Activated CD4-positive, alpha-beta T cell treated with anti-CD3 and anti-CD28 coated beads, Interleukin-2, Interleukin-6, amounts not matched to agents 100 ng/mL and 50 ng/mL, durations not matched to agents 16 hours and 8 hours (primary cell): ENCODE data around the gene CFTR.
"Not testable (repeated sequence)": the region's sequence is repeated elsewhere in the genome, so short reads cannot be mapped to it uniquely, and the experiment has no call there.

ENCODE experiments used
- DNase-seq: peaks from one replicate; pipeline ENCODE4 v3.0.0-alpha.2; 2020

The CFTR gene

DNA sequence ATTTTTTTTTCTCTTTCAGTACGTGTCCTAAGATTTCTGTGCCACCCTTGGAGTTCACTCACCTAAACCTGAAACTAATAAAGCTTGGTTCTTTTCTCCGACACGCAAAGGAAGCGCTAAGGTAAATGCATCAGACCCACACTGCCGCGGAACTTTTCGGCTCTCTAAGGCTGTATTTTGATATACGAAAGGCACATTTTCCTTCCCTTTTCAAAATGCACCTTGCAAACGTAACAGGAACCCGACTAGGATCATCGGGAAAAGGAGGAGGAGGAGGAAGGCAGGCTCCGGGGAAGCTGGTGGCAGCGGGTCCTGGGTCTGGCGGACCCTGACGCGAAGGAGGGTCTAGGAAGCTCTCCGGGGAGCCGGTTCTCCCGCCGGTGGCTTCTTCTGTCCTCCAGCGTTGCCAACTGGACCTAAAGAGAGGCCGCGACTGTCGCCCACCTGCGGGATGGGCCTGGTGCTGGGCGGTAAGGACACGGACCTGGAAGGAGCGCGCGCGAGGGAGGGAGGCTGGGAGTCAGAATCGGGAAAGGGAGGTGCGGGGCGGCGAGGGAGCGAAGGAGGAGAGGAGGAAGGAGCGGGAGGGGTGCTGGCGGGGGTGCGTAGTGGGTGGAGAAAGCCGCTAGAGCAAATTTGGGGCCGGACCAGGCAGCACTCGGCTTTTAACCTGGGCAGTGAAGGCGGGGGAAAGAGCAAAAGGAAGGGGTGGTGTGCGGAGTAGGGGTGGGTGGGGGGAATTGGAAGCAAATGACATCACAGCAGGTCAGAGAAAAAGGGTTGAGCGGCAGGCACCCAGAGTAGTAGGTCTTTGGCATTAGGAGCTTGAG lies at the start of gene CFTR:
Gene CFTR, plus strand, starts transcription at position 801 of the 830 bp plus-strand sequence. CDS start 70 bp downstream, outside the sequence.
- no peak for DNase-seq

DNA sequence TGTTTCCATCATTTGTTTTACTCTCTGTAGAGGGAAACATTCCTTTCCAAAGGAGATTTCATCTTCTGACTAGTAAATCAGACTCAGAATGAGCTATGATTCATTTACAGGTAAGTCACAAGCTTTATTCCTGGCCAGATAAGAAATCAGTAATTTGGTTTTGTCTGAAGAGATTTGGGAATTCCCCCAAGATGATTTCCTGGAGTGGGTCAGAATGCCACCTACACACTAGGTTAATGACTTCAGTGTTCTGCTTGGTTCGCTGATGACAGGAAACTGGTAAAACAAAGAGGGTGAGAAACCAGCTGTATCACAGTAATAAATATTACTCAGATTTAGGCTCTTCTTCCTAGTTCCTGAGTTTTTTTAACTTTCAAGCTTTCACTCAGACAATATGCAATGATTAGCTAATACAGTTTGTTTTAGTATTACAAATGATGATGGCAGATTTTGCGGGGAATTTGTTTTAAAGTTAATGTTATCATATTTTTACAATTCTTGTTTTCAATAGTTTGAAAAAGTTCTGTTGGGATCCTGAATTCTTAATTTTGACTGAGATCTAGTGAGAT lies 44.3 kb upstream of the CFTR start:
- DNase-seq, result peak; percentile 60

DNA sequence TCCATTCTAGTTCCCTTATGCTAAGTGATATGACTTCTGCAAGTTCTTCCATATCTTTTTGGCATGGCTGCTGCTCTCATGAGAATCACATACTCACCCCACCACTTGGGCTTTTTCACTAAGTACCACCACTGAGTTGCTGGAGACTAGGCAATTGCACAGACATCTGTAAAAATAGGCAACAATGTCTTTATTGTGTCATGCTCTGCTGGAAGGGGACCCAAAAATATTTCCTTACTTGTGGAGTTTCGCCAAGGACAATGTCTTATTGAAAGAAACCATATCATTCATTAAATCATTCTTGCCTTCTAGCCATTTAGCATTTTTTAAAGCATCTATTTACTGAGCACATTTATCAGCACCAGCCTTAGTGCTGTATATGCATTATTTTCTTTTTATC lies 35.2 kb upstream of the CFTR start:
- DNase-seq, result no peak

GRCh38 chr7:117445206-117445605 lies 34.6 kb upstream of the CFTR start:
- no peak for DNase-seq

DNA sequence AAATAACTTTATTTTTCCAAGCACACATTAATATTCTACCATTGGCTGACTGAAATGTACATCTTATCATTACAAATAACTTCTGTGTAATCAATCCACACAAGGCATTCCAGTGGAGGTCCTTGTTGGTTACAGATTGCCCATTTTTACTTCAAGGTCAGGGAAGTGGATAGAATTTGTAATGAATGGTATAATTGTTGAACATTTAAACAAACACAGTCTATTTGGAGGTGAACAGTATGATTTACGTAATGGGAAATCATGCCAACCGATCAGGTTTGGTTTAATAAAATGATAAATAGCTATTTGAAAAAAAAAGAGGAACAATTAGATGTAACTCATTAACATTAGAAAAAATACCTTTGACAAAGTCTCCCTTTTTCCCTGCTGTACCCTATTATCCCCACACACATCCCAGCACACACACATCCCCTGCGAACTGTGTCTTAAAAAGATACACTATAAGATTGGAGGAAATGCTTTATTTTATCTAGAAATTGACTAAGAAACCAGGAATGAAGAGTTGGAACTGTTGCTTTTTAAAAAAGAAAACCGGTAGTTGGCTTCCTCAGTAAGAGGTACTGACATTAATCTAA lies 33.5 kb upstream of the CFTR start:
- no peak for DNase-seq

- no peak for DNase-seq
These were observed 31.2 kb upstream of the CFTR start for GRCh38 chr7:117448655-117449054.

GRCh38 chr7:117458977-117459583 lies 20.7 kb upstream of the CFTR start:
- DNase-seq, result peak; percentile 13

GRCh38 chr7:117459735-117460134 lies 20.1 kb upstream of the CFTR start:
- DNase-seq, result no peak

DNA sequence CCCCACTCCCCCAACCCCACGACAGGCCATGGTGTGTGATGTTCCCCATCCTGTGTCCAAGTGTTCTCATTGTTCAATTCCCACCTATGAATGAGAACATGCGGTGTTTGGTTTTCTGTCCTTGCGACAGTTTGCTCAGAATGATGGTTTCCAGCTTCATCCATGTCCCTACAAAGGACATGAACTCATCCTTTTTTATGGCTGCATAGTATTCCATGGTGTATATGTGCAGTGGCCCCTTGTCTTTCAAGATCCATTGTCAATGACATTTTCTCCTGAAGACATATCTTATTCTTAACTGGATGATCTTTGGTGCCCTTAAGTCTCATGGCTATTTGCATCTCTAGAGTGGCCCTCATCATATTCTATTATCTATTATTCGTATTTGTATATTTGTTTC lies 19.0 kb upstream of the CFTR start:
- not testable (repeated sequence) for DNase-seq

DNA sequence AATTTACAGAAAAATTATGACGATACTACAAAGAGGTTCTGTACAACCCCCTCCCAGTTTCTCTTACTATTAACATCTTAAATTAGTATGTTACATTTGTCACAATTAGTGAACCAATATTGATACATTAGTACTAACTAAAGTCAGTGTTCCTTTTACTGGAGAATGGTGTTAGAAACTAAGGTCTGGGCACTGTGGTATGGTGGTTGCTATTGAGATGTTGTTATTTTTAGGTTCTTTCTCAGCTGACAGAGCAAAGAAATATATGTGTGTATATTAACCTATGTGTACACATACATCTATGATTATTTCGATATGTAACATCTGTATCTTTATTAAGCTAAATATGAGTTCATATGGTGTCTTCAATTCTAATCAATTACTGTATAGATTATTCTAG lies 11.7 kb upstream of the CFTR start:
- no peak for DNase-seq

DNA sequence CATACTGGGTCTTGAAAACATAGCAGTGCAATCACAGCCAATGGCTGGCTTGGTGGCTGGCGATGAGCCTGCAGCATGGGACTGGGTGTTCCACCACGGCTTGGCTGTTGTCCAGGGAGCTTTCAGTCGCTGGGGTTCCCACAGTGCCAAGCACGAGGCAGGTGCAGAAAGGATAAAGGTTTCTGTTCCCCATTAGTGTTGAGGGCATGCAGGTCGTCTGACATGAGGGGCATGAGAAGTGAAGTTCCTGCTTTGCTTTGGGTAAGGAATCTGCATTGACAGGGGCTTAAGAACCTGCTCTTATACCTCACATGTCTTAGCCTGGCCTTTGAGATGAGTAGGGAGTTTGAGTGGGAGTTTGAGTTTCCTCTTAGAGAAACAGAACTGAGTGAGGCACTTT lies 9.0 kb upstream of the CFTR start:
- no peak for DNase-seq

DNA sequence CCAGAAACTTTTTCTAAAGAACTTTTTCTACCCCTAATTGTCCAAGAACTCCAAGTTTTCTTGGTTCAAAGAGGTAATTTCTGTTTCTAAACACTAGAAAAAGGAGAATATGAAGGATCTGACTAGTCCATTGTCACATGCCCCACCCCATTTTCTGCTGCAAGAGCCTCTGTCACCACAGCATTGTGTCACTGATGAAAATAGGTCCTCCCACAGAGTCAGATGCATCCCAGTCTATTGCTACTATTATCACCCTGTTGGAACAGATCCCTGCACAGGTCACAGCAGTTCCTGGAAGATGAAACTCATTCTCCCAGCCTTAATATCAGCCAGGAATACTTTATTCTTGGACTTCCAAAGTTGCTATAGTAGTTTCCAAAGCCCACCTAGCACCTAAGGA lies 7.5 kb upstream of the CFTR start:
- DNase-seq, result no peak

DNA sequence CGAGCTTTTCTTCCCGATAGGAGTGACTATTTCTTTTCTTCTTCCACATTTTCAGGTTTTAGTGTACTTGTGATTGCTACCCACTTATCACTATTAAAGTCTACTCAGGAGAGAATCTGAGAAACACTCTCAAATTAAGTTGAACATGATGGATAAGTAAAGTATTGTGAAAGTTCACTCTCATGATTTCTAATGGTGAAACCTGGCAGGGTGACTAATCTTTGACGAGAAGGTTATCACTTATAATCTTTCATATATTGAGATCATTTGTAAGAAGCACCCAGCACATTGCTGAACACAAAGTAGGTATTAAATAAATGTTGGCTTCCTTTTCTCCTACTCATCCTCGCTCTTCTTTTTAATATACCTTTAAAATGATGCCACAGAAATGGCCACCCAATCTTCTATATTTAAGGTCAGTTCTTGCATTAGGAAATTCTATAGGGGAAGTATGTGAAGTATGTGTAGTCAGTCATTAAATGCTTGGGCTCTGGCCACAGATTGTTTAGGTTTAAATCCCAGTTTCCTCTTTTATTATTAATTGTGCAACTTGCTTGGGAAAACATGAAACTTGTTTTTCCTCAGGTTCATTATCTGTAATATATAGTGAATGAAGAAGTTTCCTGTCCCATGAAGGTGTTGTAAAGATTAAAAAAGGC lies 3.1 kb upstream of the CFTR start:
- DNase-seq, result no peak

GRCh38 chr7:117478836-117479224 lies 995 bp upstream of the CFTR start:
- no peak for DNase-seq

DNA sequence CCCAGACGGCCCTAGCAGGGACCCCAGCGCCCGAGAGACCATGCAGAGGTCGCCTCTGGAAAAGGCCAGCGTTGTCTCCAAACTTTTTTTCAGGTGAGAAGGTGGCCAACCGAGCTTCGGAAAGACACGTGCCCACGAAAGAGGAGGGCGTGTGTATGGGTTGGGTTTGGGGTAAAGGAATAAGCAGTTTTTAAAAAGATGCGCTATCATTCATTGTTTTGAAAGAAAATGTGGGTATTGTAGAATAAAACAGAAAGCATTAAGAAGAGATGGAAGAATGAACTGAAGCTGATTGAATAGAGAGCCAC lies 184 bp downstream of the CFTR start:
- no peak for DNase-seq

DNA sequence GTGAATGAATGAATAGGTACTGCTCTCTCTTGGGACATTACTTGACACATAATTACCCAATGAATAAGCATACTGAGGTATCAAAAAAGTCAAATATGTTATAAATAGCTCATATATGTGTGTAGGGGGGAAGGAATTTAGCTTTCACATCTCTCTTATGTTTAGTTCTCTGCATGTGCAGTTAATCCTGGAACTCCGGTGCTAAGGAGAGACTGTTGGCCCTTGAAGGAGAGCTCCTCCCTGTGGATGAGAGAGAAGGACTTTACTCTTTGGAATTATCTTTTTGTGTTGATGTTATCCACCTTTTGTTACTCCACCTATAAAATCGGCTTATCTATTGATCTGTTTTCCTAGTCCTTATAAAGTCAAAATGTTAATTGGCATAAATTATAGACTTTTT lies 1.2 kb downstream of the CFTR start:
- DNase-seq, result no peak

GRCh38 chr7:117485118-117485620 lies 5.3 kb downstream of the CFTR start:
- peak; percentile 27 for DNase-seq

GRCh38 chr7:117489016-117489415 lies 9.2 kb downstream of the CFTR start:
- DNase-seq, result no peak

DNA sequence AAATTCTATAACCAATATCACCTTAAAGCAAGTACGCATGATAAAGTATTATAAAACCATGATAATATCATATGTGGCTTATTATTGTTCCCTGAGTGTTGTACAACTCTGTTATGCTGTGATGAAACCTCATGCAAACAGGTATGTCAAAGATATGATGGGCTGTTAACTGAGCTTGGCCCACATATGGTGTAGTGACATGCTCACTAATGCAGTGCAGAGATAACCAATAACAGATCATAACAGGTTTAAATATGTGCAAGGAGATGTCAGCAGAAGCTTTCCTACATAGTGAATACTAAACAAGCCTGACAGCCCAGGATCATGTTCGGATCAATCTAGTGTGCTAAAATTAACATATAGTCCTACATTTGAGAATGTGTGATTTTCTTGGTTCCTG lies 9.6 kb downstream of the CFTR start:
- no peak for DNase-seq

DNA sequence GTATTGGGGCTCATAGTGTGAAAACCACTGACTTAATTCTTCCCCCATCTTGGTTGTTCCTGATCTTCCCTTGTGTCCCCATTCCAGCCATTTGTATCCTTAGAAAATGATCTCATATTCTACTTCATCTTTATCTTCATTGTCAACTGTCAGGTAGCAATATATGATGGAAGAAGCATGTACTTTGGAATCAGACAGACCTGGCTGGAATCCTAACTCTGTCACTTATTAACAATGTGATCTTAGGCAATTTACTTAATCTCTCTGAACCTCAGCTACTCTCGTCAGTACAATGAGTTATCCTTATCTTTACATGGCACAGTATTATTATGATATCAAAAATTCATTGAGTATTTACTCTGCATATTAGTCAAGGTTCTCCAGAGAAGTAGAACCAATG lies 10.1 kb downstream of the CFTR start:
- DNase-seq, result no peak

DNA sequence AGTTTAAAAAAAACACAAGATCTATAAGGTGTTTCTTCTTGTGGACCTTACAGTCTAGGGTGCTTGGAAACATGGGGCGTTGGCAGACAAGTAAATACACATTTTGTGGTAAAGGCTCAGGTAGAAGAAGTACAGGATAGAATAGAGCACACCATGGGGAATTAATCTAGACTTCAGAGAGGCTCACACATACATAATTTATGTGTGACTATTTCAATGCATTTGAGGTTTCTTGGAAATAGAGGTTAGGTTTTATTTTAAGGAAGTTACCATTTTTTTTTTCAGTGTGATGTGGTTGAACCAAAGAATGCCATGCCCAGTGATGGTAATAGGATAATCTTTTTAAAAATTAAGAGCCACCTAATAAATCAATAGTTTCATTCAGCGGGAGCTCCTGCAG lies 12.8 kb downstream of the CFTR start:
- DNase-seq, result no peak

DNA sequence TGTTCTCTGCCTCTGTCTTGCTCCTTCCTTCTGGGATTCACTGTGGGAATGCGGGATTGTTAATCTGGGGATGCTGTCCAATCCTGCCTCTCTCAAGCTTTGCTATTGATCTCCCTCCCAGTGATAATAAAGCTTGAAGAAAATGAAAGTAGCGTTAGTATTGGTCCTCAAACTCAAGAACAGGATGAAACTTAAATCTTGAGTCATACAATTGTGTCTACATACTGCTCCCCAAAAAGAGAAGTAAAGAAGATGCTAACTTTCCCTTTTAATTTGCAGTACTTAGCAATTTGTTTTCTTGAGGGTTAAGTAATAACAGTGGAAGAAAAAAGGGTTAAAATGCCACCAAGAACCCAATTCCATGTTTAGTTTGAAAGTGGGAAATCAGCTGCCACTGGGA lies 13.6 kb downstream of the CFTR start:
- no peak for DNase-seq

GRCh38 chr7:117495308-117495707 lies 15.5 kb downstream of the CFTR start:
- DNase-seq, result no peak
